ENCODE measurements around the gene INA.
"Not testable (repeated sequence)": the region's sequence is repeated elsewhere in the genome, so short reads cannot be mapped to it uniquely, and the experiment has no call there.

The INA gene

GRCh38 chr10:103254113-103254512 lies 22.8 kb upstream of the INA start:
- TF ChIP-seq CTCF (IDR thresholded peaks at IDR 0.05; ENCODE audit: insufficient read depth, low read length, missing control alignments): no peak
- no peak overlapping the region for H3K4me3 ChIP-seq (ENCODE audit: low read depth, low read length)
- no peak for DNase-seq (ENCODE audit: low read depth, low spot score)
- CTCF ChIA-PET: interaction anchor here (1.1 to 3.3 kb wide), 2 partner anchors 10 to 152 kb away, joined by 4 to 25 read pairs; no protein-coding TSS in a partner anchor
- POLR2A ChIA-PET: no interaction called here

- ChIA-PET POLR2A (no interaction called here), CTCF (interaction anchor here (1.0 to 3.3 kb wide), 7 partner anchors 8 to 353 kb away, joined by 3 to 25 read pairs (median 3); no protein-coding TSS in a partner anchor)
- no peak overlapping the region for H3K4me3 ChIP-seq (ENCODE audit: low read depth, low read length)
- TF ChIP-seq CTCF (IDR thresholded peaks at IDR 0.05; ENCODE audit: insufficient read depth, low read length, missing control alignments): no peak
- DNase-seq (ENCODE audit: low read depth, low spot score): no peak
Observed at GRCh38 chr10:103254538-103255325, 22.2 kb upstream of the INA start.

- H3K4me3 ChIP-seq (ENCODE audit: low read depth, low read length): no peak overlapping the region
- CTCF ChIA-PET: interaction anchor here (1.1 to 3.3 kb wide), 2 partner anchors 12 kb away, joined by 3 to 25 read pairs; no protein-coding TSS in a partner anchor
- no peak for TF ChIP-seq CTCF (IDR thresholded peaks at IDR 0.05; ENCODE audit: insufficient read depth, low read length, missing control alignments)
- POLR2A ChIA-PET: no interaction called here
- DNase-seq (ENCODE audit: low read depth, low spot score): no peak
Observed at GRCh38 chr10:103256613-103257012, 20.3 kb upstream of the INA start.

- DNase-seq (ENCODE audit: low read depth, low spot score): no peak
- POLR2A ChIA-PET: no interaction called here
- no peak overlapping the region for H3K4me3 ChIP-seq (ENCODE audit: low read depth, low read length)
- CTCF ChIA-PET: no interaction called here
- no peak for TF ChIP-seq CTCF (IDR thresholded peaks at IDR 0.05; ENCODE audit: insufficient read depth, low read length, missing control alignments)
Observed at GRCh38 chr10:103257812-103258211, 19.1 kb upstream of the INA start.

GRCh38 chr10:103258928-103259327 lies 18.0 kb upstream of the INA start:
- H3K4me3 ChIP-seq (ENCODE audit: low read depth, low read length); DNase-seq (ENCODE audit: low read depth, low spot score); POLR2A ChIA-PET: not testable (repeated sequence)
- CTCF ChIA-PET: interaction anchor here (2.1 kb wide), 1 partner anchor 14 kb away, joined by 6 read pairs; no protein-coding TSS in a partner anchor

- ChIA-PET POLR2A (no interaction called here), CTCF (interaction anchor here (2.1 kb wide), 1 partner anchor 16 kb away, joined by 6 read pairs; no protein-coding TSS in a partner anchor)
- TF ChIP-seq CTCF (IDR thresholded peaks at IDR 0.05; ENCODE audit: insufficient read depth, low read length, missing control alignments): no peak
Observed at GRCh38 chr10:103259989-103260388, 16.9 kb upstream of the INA start.

GRCh38 chr10:103262229-103262628 lies 14.7 kb upstream of the INA start:
- CTCF ChIA-PET: no interaction called here

More at GRCh38 chr10:103259989-103260388, 16.9 kb upstream of the INA start:
- no peak overlapping the region for H3K4me3 ChIP-seq (ENCODE audit: low read depth, low read length)
- DNase-seq (ENCODE audit: low read depth, low spot score): no peak

More at GRCh38 chr10:103262229-103262628, 14.7 kb upstream of the INA start:
- DNase-seq (ENCODE audit: low read depth, low spot score): no peak
- H3K4me3 ChIP-seq (ENCODE audit: low read depth, low read length): no peak overlapping the region
- TF ChIP-seq CTCF (IDR thresholded peaks at IDR 0.05; ENCODE audit: insufficient read depth, low read length, missing control alignments): no peak
- POLR2A ChIA-PET: no interaction called here

Measured in AG04449 (cell line).